KOPT-K1 (cell line): ENCODE measurements around the gene ZDHHC7.

Experiments used
- H3K27ac ChIP-seq: fragments of 200-600 bp; sonication (generic); 2 replicates; pipeline ENCODE4 v1.5.1; 2016; ENCODE audit warnings: antibody characterized with exemption, mild to moderate bottlenecking, low read depth, low read length; ENCODE audit not compliant: poor library complexity, severe bottlenecking
- H3K36me3 ChIP-seq: fragments of 200-600 bp; sonication (generic); 2 replicates; pipeline ENCODE4 v1.5.1; 2017; ENCODE audit warnings: antibody characterized with exemption, mild to moderate bottlenecking, low read length, moderate library complexity; ENCODE audit not compliant: insufficient read depth
- H3K9me3 ChIP-seq: fragments of 200-600 bp; sonication (generic); 2 replicates; pipeline ENCODE4 v1.5.1; 2017; ENCODE audit warnings: antibody characterized with exemption, low read length, mild to moderate bottlenecking; ENCODE audit not compliant: insufficient read depth, poor library complexity, severe bottlenecking

ZDHHC7 gene

GRCh38 chr16:84957792-84958191, 53.5 kb downstream of the ZDHHC7 start:
- H3K36me3 ChIP-seq, result no peaks in the 10 kb centered on the region
- H3K9me3 ChIP-seq, result no peaks in the 10 kb centered on the region
- no peak overlapping the region for H3K27ac ChIP-seq

- H3K9me3 ChIP-seq, result no peaks in the 10 kb centered on the region
- no peaks in the 10 kb centered on the region for H3K36me3 ChIP-seq
- no peak overlapping the region for H3K27ac ChIP-seq
Observed at GRCh38 chr16:84957192-84957591, 54.1 kb downstream of the ZDHHC7 start.

- Histone ChIP-seq H3K36me3 (no peaks in the 10 kb centered on the region), H3K9me3 (no peaks in the 10 kb centered on the region), H3K27ac (no peak overlapping the region)
Observed at GRCh38 chr16:84955427-84955826, 55.9 kb downstream of the ZDHHC7 start.

- Histone ChIP-seq H3K9me3 (no peaks in the 10 kb centered on the region), H3K36me3 (no peaks in the 10 kb centered on the region), H3K27ac (no peak overlapping the region)
Observed at GRCh38 chr16:84953190-84953746, 58.1 kb downstream of the ZDHHC7 start.

- no peak overlapping the region for H3K27ac ChIP-seq
- no peaks in the 10 kb centered on the region for H3K9me3 ChIP-seq
- no peaks in the 10 kb centered on the region for H3K36me3 ChIP-seq
Observed at GRCh38 chr16:84952335-84953189, 58.8 kb downstream of the ZDHHC7 start.

GRCh38 chr16:84950906-84951305, 60.4 kb downstream of the ZDHHC7 start:
- no peaks in the 10 kb centered on the region for H3K9me3 ChIP-seq
- H3K27ac ChIP-seq, result no peak overlapping the region
- no peaks in the 10 kb centered on the region for H3K36me3 ChIP-seq

GRCh38 chr16:84949772-84950436, 61.4 kb downstream of the ZDHHC7 start:
- Histone ChIP-seq H3K36me3 (no peaks in the 10 kb centered on the region), H3K9me3 (no peaks in the 10 kb centered on the region), H3K27ac (no peak overlapping the region)

GRCh38 chr16:84948851-84949610, 62.3 kb downstream of the ZDHHC7 start:
- Histone ChIP-seq H3K9me3 (no peaks in the 10 kb centered on the region), H3K27ac (no peak overlapping the region), H3K36me3 (no peaks in the 10 kb centered on the region)

- Histone ChIP-seq H3K9me3 (no peaks in the 10 kb centered on the region), H3K27ac (no peak overlapping the region), H3K36me3 (no peaks in the 10 kb centered on the region)
Observed at GRCh38 chr16:84947996-84948850, 63.1 kb downstream of the ZDHHC7 start.

- Histone ChIP-seq H3K27ac (no peak overlapping the region), H3K36me3 (no peaks in the 10 kb centered on the region), H3K9me3 (no peaks in the 10 kb centered on the region)
Observed at GRCh38 chr16:84947022-84947421, 64.3 kb downstream of the ZDHHC7 start.

GRCh38 chr16:84943620-84944019, 67.7 kb downstream of the ZDHHC7 start:
- Histone ChIP-seq H3K9me3 (no peaks in the 10 kb centered on the region), H3K36me3 (no peaks in the 10 kb centered on the region), H3K27ac (no peak overlapping the region)

GRCh38 chr16:84942786-84943185, 68.5 kb downstream of the ZDHHC7 start:
- H3K27ac ChIP-seq, result no peak overlapping the region
- H3K36me3 ChIP-seq, result no peaks in the 10 kb centered on the region
- no peaks in the 10 kb centered on the region for H3K9me3 ChIP-seq

- H3K9me3 ChIP-seq, result no peaks in the 10 kb centered on the region
- no peak overlapping the region for H3K27ac ChIP-seq
- no peaks in the 10 kb centered on the region for H3K36me3 ChIP-seq
Observed at GRCh38 chr16:84941921-84942320, 69.4 kb downstream of the ZDHHC7 start.
